C4-2B (cell line): ENCODE data around the gene RBBP5.

ENCODE experiments used
- ZFX ChIP-seq: fragments of 450-650 bp; IDR thresholded peaks from 2 replicates; pipeline ENCODE4 v1.6.1; 2017
- TF ChIP-seq, protein P1 (sequence below): fragments of 450-650 bp; conservative IDR thresholded peaks from 2 replicates; pipeline ENCODE4 v1.5.1; 2017; ENCODE audit warnings: mild to moderate bottlenecking

- TF ChIP-seq, protein P1, sequence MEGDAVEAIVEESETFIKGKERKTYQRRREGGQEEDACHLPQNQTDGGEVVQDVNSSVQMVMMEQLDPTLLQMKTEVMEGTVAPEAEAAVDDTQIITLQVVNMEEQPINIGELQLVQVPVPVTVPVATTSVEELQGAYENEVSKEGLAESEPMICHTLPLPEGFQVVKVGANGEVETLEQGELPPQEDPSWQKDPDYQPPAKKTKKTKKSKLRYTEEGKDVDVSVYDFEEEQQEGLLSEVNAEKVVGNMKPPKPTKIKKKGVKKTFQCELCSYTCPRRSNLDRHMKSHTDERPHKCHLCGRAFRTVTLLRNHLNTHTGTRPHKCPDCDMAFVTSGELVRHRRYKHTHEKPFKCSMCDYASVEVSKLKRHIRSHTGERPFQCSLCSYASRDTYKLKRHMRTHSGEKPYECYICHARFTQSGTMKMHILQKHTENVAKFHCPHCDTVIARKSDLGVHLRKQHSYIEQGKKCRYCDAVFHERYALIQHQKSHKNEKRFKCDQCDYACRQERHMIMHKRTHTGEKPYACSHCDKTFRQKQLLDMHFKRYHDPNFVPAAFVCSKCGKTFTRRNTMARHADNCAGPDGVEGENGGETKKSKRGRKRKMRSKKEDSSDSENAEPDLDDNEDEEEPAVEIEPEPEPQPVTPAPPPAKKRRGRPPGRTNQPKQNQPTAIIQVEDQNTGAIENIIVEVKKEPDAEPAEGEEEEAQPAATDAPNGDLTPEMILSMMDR, result no peak
- no peak for TF ChIP-seq ZFX
These were observed 65.6 kb downstream of the RBBP5 start for GRCh38 chr1:205056188-205056611.
